ENCODE results near the gene GPR156.
A peak's percentile ranks its signal among the peaks of the same experiment; 100 is the strongest.
"Not testable (repeated sequence)": the region's sequence is repeated elsewhere in the genome, so short reads cannot be mapped to it uniquely, and the experiment has no call there.

GPR156 gene

GRCh38 chr3:120284747-120285507 lies at the start of gene GPR156:
Gene GPR156 (minus strand): TSS chr3:120285222. CDS start chr3:120244098, 41,124 bp downstream.
- DNase-seq: no peak

GRCh38 chr3:120332646-120333045 lies 47.6 kb upstream of the GPR156 start:
- DNase-seq: no peak

GRCh38 chr3:120331076-120331475 lies 46.1 kb upstream of the GPR156 start:
- no peak for DNase-seq

DNA sequence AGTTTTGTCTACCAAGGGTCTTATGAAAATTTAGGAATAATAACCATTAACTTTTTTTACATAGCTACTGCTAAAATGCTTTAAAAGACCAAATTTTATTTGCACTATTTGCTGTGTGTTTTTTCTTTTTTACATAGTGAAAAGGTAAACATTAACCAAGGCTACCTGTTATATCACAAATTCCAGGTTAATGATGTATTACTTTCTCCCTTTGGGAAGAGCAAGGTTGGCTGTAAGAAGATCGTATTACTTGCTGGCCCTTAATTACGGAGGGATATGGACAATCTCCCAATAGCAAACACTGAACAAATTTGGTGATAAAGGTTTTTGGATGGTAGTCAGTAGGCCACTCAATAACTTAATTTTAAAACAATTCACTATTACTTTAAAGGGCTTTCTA lies 41.8 kb upstream of the GPR156 start:
- no peak for DNase-seq

DNA sequence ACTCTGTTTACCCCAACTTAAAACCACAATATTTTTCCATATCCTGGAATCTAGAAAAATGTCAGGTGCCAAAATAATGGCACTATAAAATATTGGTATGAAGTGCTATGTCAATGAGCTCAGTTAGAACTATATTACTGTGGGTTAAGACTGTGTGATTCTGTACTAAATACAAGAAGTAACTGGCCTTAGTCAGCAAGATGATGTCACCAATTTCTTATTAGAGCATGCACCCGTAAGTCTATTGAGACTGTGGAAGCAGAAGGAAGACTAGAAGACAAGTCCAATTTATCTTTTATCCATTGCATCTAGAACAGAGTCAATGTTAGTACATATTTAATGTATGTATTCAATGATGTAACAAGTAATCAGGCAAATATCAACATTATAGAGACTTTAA lies 39.2 kb upstream of the GPR156 start:
- DNase-seq: no peak

- not testable (repeated sequence) for DNase-seq
These were observed 38.7 kb upstream of the GPR156 start for GRCh38 chr3:120323761-120324160.

DNA sequence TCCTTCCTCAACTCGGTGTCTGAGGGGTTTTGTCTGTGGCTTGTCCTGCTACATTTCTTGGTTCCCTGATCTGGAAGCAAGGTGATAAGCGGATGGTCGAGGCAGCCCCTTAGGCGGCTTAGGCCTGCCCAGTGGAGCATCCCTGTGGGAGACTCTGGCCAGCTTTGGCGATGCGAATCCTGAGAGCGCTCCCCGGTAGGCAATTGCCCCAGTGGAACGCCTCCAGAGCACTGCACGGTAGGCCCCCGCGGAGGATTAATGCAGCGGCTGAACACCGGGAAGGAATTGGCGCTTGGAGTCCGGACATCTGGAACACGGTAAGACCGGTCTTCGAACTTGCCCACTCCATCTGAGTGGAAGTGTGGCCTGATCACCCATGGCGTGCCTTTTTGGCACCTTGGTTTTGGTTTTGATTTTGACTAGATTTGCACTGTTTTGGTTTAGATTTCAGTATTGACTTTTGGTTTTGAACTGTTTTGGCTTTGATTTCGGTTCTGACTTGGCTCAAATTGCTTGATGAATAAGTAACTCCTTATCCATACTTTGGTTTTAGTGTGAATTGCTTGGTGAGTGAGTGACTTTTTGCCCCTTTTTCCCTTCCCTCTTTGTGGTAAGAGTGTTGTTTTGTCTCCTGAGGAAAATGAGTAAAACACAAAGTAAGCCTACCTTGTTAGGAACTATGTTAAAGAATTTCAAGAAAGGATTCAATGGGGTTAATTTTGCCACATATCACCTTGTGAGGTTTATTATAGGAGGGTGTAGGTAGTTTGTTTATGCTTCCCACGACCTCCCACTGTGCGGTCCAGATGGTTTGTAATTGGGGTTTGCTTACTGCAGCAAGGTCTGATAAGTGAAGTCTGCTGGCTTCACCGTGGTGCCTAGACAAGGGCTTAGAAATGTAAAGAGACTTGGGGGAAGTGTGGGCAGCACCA lies 27.1 kb upstream of the GPR156 start:
- DNase-seq: no peak

GRCh38 chr3:120306519-120307455 lies 21.8 kb upstream of the GPR156 start:
- DNase-seq: no peak

DNA sequence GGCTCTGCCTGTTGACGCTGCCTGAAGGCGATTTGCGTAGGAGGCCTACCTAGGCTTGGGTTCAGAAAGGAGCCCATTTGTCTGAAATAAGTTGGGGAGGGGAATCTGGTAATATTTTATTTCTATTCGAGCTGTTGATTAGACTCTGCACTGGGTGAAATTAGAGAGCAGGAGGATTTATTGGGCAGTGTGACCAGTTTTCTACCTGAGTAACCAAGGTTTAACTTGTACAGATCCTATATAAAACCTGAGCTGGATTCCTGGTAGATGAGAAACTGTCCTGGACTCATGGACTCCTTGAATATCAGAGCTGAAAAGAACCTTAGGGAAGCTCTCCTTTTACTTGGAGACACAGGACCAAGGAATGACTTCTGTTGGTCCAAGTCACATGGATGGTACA lies 19.6 kb upstream of the GPR156 start:
- DNase-seq: no peak

DNA sequence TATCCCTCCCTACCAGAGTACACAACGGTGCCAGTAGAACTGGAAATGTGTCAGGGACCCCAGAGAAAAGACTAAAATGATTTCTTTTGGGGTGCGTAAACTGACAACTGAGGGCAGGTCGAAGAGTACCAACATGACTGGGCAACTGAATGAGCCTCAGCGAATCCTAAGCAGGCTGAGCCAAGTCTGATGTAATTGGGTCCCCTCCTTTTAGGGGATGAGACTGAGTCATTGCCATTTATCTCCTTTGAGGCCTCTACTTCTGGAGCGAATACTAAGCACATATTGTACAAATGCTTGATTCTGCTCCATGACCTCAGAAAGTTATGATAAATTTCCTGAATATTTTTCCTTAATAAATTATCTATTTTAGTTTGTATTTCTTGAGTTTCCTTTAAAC lies 17.3 kb upstream of the GPR156 start:
- DNase-seq: no peak

DNA sequence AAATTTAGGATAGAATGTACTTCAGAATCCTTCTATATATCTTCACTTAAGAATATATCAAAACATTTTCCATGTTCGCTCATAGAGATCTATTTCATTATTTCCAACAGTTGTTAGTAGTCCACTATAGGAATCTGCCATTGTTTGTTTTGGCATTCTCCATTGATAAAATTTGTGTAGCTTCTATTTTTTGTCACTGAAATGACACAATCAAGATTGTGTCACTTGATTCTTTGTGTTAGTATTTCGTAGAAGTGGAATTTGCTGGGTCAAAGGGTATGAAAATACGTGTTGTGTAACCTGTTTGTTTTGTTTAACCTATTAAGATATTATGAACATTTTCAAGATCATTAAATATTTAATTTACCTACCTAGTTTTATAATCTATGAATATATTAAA lies 15.9 kb upstream of the GPR156 start:
- DNase-seq: no peak

DNA sequence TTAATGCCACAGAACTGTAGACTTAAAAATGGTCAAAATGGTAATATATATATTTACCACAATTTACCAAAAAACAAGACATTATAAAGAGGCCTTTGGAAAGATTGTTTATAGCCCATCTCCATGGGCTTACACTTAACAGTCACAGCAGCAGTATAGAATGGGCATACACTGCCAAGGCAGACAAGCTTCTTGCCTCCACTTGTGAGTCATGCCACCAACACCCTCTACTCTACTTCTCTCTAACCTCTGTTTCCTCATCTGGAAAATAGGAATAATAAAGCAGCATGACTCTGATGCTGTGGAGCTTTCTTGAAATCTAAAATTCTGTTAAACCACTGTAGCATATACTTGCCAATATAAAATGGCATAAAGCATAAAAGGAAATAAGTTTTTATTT lies 14.4 kb upstream of the GPR156 start:
- DNase-seq: no peak

DNA sequence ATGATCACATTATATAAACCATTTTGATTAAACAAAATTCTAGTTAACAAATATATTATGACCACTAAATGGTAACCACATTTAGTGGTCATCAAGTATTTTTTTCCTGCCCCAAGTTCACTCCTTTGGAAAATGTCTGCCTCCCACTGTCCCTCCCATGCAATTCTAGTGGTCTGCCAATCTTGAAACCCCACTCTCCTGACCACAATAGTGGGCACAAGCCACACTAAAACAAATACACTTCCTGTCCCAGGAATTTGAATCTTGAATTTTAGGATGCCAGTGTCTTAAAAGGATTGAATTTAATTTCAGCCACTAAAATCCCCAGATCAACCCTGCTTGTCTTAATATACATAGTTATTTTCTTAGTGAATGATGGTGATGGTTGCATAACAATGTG lies 14.0 kb upstream of the GPR156 start:
- no peak for DNase-seq

DNA sequence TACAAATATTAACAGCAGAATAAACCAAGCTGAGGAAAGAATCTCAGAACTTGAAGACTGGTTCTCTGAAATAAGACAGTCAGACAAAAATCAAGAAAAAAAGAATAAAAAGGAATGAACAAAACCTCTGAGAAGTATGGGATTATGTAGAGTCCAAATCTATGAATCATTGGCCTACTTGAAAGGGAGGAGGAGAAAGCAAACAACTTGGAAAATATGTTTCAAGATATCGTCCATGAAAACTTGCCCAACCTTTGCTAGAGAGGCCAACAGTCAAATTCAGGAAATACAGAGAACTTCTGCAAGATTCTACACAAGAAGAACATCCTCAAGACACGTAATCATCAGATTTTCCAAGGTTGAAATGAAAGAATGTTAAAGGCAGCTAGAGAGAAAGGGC lies 6.5 kb upstream of the GPR156 start:
- DNase-seq: not testable (repeated sequence)

DNA sequence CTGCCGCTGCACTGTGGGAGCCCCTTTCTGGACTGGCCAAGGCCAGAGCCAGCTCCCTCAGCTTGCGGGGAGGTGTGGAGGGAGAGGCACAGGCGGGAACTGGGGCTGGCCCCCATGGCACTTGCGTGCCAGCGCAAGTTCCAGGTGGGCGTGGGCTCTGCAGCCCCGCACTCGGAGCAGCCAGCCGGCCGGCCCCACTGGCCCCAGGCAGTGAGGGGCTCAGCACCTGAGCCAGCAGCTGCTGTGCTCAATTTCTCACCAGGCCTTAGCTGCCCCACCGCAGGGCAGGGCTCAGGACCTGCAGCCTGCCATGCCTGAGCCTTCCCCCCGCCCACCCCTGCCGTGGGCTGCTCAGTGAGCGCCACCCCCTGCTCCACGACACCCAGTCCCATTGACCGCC lies 4.6 kb upstream of the GPR156 start:
- no peak for DNase-seq

DNA sequence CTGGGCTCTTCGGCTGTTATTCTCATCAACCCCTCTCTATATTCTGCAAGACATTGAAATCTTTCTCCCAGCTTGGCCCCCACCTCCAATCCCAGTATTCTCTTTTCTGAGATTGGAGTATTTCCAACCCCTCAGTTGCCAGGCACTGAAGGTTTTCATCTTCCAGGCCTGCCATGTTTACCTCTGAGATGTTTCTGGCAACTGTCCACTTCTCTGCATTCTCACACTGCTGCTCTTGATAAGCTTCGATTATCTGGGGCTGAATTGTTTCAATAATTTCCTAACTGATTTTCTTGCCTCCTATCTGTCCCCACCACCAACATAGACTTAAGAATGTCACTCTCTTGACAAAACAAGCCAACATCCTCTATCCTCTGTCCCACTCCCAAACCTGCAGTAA lies 1.4 kb upstream of the GPR156 start:
- DNase-seq: no peak

DNA sequence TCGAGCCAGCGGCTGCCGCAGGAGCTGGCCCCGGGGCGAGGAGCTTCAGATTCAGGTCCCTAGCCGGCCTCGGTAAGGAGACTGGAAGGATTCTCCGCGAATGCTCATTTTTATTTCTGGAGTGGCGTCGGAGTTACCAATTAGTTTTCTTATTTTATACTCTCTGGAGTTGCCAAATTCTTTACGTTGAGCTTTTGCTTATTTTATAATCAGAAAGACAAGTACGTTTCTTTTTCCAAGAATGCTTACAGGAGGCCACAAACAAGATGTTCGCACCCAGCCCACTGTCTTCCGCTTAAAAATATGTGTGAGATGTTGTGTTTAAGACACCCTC lies 453 bp upstream of the GPR156 start:
- DNase-seq: no peak

DNA sequence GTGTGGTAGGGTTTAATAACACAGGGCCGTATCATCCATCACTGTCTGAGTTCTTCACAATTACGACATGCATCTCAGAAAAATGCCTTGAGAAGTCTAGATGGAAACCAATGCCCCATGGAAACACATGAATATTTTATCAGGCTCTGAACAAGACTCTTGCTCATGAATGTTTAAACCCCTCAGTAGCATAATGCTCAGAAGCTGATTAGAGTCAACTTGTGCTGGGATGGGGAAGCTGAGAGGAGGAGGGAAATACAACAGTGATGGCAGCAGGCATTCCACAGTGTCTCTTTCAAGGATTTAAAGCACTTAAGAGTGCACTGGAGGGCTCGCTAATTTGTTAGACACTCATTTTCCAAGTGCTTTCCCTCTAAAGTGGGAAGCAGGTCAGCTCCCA lies 3.8 kb downstream of the GPR156 start:
- peak; percentile 18 for DNase-seq

DNA sequence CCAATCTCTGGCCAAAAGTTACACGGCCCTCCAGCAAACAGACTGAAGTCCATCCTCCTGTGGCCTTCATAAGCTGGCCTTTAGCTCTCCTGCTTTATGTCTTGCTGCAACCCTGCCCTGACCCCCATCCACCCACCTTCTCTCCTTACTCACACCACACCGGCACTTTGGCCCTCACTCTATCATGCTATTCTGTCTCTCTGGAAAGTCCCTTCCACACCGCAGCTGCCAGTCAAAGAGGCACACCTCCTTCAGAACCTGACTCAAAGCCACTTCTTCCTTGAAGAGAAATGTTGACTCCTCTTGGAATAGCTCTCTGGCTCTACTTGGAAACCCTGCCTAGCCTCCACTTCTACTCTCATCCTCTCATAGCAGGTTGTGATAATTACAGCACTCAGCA lies 4.5 kb downstream of the GPR156 start:
- DNase-seq: peak; percentile 19

DNA sequence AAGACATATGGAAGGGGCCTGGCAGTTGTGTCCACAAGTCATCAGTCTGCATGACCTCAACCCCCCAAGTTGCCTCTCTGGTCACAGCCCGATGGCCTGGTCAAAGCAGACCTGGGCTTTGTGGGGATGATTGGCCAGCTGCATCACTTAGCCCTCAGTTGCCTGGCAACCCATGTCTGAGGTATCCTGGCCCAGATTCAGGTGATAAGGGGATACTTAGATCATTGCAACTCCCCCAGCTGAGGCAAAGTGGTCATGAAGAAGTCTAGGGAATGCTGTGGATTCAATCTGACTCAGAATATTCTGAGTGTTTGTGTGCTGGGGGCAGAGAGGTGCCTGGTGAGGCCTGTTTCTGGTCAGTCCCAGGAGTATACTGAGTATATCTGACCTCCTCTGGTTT lies 5.0 kb downstream of the GPR156 start:
- no peak for DNase-seq

- no peak for DNase-seq
These were observed 8.3 kb downstream of the GPR156 start for GRCh38 chr3:120276767-120277166.

GRCh38 chr3:120275618-120276017 lies 9.4 kb downstream of the GPR156 start:
- no peak for DNase-seq

DNA sequence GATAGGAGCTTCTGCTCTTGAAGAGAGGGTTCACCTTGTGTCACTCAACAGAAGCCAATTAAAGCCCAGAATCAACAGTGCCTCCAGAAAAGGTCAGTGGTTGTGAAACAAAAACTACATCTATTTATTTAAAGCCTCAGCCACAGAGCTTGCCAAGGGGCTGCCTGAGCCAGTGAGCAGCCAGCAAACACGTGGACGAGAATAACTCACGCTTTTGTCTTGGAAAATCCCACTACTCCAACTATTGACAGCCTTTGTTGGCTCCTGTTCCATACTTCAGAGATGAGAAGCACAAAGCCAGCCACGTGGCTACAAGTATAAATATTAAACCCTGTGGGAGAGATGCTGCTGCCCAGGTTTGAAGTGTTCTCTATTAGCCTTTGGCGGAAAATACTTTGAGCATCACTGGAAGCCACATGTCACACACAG lies 10.3 kb downstream of the GPR156 start:
- DNase-seq: peak; percentile 58
